Mesenchymal stem cell (in vitro differentiated cells and primary cell): ENCODE results near the gene CUL2.

ENCODE experiments used
- DNase-seq: peaks from one replicate; pipeline ENCODE4 v3.0.0-alpha.2; 2013
- H2AFZ ChIP-seq: one replicate; pipeline ENCODE4 v1.6.1; 2013; ENCODE audit warnings: low read depth, mild to moderate bottlenecking, control low read depth, inconsistent platforms, low read length, moderate library complexity
- H2AK5ac ChIP-seq: 2 replicates; pipeline ENCODE4 v1.6.1; 2013; ENCODE audit warnings: low read length, moderate library complexity, mild to moderate bottlenecking, inconsistent platforms; ENCODE audit not compliant: severe bottlenecking
- H2BK120ac ChIP-seq: one replicate; pipeline ENCODE4 v1.6.1; 2013; ENCODE audit warnings: low read depth, mild to moderate bottlenecking, inconsistent platforms, low read length, moderate library complexity
- H2BK12ac ChIP-seq, 2 experiments: one replicate each; pipeline ENCODE4 v1.6.1; 2013; ENCODE audit warnings: inconsistent platforms in 2 of 2, low read length in 2 of 2, mild to moderate bottlenecking in 2 of 2, moderate library complexity in 2 of 2, control low read depth in 1 of 2
- H2BK15ac ChIP-seq: one replicate; pipeline ENCODE4 v1.6.1; 2013; ENCODE audit warnings: mild to moderate bottlenecking, low read depth, inconsistent platforms; ENCODE audit not compliant: poor library complexity, severe bottlenecking
- H2BK5ac ChIP-seq: 2 replicates; pipeline ENCODE4 v1.6.1; 2013; ENCODE audit warnings: low read depth, mild to moderate bottlenecking, low read length, control low read depth, inconsistent platforms; ENCODE audit not compliant: poor library complexity, severe bottlenecking
- H3K14ac ChIP-seq, 2 experiments: one replicate each; pipeline ENCODE4 v1.6.1; 2013; ENCODE audit warnings: inconsistent platforms in 2 of 2, low read length in 2 of 2, control low read depth in 1 of 2, mild to moderate bottlenecking in 1 of 2, moderate library complexity in 1 of 2
- H3K18ac ChIP-seq, 2 experiments: one replicate each; pipeline ENCODE4 v1.6.1; 2013; ENCODE audit warnings: inconsistent platforms in 2 of 2, low read length in 2 of 2, control low read depth in 1 of 2, low read depth in 1 of 2, mild to moderate bottlenecking in 1 of 2
- H3K23ac ChIP-seq, 2 experiments: one replicate each; pipeline ENCODE4 v1.6.1; 2013; ENCODE audit warnings: inconsistent platforms in 2 of 2, low read length in 2 of 2, mild to moderate bottlenecking in 2 of 2, moderate library complexity in 2 of 2, control low read depth in 1 of 2
- H3K27ac ChIP-seq: 2 replicates; pipeline ENCODE4 v1.5.1; 2013; ENCODE audit warnings: mild to moderate bottlenecking, moderate library complexity, low read length, control low read depth, inconsistent platforms; ENCODE audit not compliant: poor library complexity, severe bottlenecking
- H3K27me3 ChIP-seq, 2 experiments: 2 replicates each; pipeline versions ENCODE4 v1.6.1 to v1.7.0; 2013; ENCODE audit warnings: low read length in 2 of 2, mild to moderate bottlenecking in 2 of 2, moderate library complexity in 2 of 2, control low read depth in 1 of 2, inconsistent platforms in 1 of 2; ENCODE audit not compliant: control insufficient read depth in 1 of 2, insufficient read depth in 1 of 2
- H3K36me3 ChIP-seq, 2 experiments: 2 replicates each; pipeline versions ENCODE4 v1.6.1 to v1.7.0; 2013; ENCODE audit warnings: low read length in 2 of 2, control low read depth in 1 of 2, inconsistent platforms in 1 of 2, low read depth in 1 of 2, mild to moderate bottlenecking in 1 of 2; ENCODE audit not compliant: insufficient read depth in 2 of 2, control insufficient read depth in 1 of 2
- H3K4ac ChIP-seq, 2 experiments: one replicate each; pipeline ENCODE4 v1.6.1; 2013; ENCODE audit warnings: inconsistent platforms in 2 of 2, low read length in 2 of 2, mild to moderate bottlenecking in 2 of 2, moderate library complexity in 2 of 2, control low read depth in 1 of 2, low read depth in 1 of 2
- H3K4me1 ChIP-seq: 2 replicates; pipeline ENCODE4 v1.6.1; 2013; ENCODE audit warnings: low read depth, low read length, control low read depth; ENCODE audit not compliant: control insufficient read depth, insufficient read depth
- H3K4me2 ChIP-seq: 2 replicates; pipeline ENCODE4 v1.6.1; 2013; ENCODE audit warnings: low read length, mild to moderate bottlenecking, inconsistent platforms; ENCODE audit not compliant: poor library complexity, severe bottlenecking
- H3K4me3 ChIP-seq, 2 experiments: 2 replicates each; pipeline versions ENCODE4 v1.5.1 to v1.7.0; 2013; ENCODE audit warnings: low read length in 2 of 2, mild to moderate bottlenecking in 2 of 2, control low read depth in 1 of 2, low read depth in 1 of 2; ENCODE audit not compliant: insufficient read depth in 1 of 2
- H3K79me1 ChIP-seq: replicated peaks from 2 replicates; pipeline ENCODE4 v1.6.1; 2013; ENCODE audit warnings: mild to moderate bottlenecking, control low read depth, low read length, inconsistent platforms; ENCODE audit not compliant: poor library complexity, severe bottlenecking
- H3K9ac ChIP-seq: 2 replicates; pipeline ENCODE4 v1.7.0; 2013; ENCODE audit warnings: mild to moderate bottlenecking, low read length, moderate library complexity
- H3K9me3 ChIP-seq: 2 replicates; pipeline ENCODE4 v1.7.0; 2013; ENCODE audit warnings: mild to moderate bottlenecking, low read length; ENCODE audit not compliant: control insufficient read depth
- H4K8ac ChIP-seq: one replicate; pipeline ENCODE4 v1.6.1; 2013; ENCODE audit warnings: inconsistent platforms, mild to moderate bottlenecking, low read length, moderate library complexity
- H4K91ac ChIP-seq: one replicate; pipeline ENCODE4 v1.6.1; 2013; ENCODE audit warnings: mild to moderate bottlenecking, low read length, inconsistent platforms
- WGBS: methylation state at CpG from one replicate; pipeline ENCODE4 v1.1.7; 2013; ENCODE audit warnings: mixed read lengths; 5-methylcytosine and 5-hydroxymethylcytosine counted together

The CUL2 gene

GRCh38 chr10:35092851-35093250 is 2.7 kb upstream of the CUL2 start:
- H4K8ac ChIP-seq, result no peak overlapping the region
- H2BK15ac ChIP-seq, result no peak overlapping the region
- no peak overlapping the region for H3K23ac ChIP-seq
- H3K36me3 ChIP-seq, result no peaks in the 10 kb centered on the region
- H3K27ac ChIP-seq, result no peak overlapping the region
- H3K4me3 ChIP-seq, result no peak overlapping the region
- 41% methylated on average over 1 of the region's 1 CpG for WGBS
- peaks cover 0 to 3% of the 10 kb centered on the region in 2 experiments for H3K27me3 ChIP-seq
- H3K9me3 ChIP-seq, result peaks cover 4% of the 10 kb centered on the region
- H3K4ac ChIP-seq, result no peak overlapping the region
- no peak overlapping the region for H2BK120ac ChIP-seq
- H3K4me1 ChIP-seq, result peaks cover 6% of the 10 kb centered on the region
- H3K14ac ChIP-seq, result no peak overlapping the region
- no peak for DNase-seq
- no peak overlapping the region for H2AK5ac ChIP-seq
- H3K9ac ChIP-seq, result no peak overlapping the region
- no peak overlapping the region for H2AFZ ChIP-seq
- H3K4me2 ChIP-seq, result no peak overlapping the region
- no peak overlapping the region for H4K91ac ChIP-seq
- no peak overlapping the region for H2BK12ac ChIP-seq
- H2BK5ac ChIP-seq, result no peak overlapping the region
- no peaks in the 10 kb centered on the region for H3K79me1 ChIP-seq
- H3K18ac ChIP-seq, result no peak overlapping the region

DNA sequence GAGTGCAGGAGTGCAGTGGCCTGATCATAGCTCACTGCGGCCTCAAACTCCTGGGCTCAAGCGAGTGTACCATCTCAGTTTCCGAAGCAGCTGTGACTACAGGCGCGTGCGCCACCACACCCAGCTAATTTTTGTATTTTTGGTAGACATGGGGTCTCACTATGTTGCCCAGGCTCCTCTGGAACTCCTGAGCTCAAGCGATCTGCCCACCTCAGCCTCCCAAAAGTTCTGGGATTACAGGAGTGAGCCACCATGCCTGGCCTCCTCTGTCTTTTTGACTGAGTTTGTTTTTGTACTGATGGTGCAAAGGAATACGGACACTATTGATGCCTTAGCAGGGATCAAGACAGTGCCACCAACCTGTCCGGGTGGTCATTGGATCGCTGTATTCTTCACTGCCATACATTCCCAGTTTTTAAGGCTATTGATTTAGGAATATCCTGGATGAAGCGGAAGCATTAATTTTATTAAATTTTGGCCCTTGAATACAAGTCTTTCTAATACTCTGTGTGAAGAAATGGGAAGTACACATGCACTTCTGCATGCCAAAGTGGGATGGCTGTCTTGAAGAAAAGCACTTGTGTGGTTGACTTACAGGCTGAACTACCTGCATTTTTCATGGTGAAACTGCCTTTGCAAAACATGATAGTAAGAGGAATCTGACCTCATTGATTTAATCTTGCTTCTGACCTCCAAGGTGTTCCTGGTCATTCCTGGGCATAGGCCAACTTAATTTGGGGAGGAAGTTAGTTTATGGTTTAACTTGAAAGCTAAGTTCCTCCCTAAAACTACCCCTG is 2.1 kb upstream of the CUL2 start:
- Histone ChIP-seq H3K79me1 (no peaks in the 10 kb centered on the region), H2AK5ac (no peak overlapping the region), H2BK15ac (no peak overlapping the region), H2BK12ac (no peak overlapping the region), H3K18ac (no peak overlapping the region), H3K27ac (no peak overlapping the region), H3K4ac (no peak overlapping the region), H2BK120ac (no peak overlapping the region), H3K4me1 (peaks cover 6% of the 10 kb centered on the region), H3K9ac (no peak overlapping the region), H4K91ac (no peak overlapping the region), H3K9me3 (peaks cover 4% of the 10 kb centered on the region), H4K8ac (no peak overlapping the region), H3K4me2 (no peak overlapping the region), H3K14ac (no peak overlapping the region), H3K36me3 (no peaks in the 10 kb centered on the region), H2AFZ (no peak overlapping the region), H3K23ac (no peak overlapping the region), H2BK5ac (no peak overlapping the region), H3K4me3 (no peak overlapping the region), H3K27me3 (peaks cover 0 to 1% of the 10 kb centered on the region in 2 experiments)
- 98% methylated on average over 9 of the region's 11 CpGs for WGBS
- DNase-seq, result no peak

GRCh38 chr10:35089611-35090161 is 455 bp downstream of the CUL2 start:
- no peaks in the 10 kb centered on the region for H3K27me3 ChIP-seq
- H2AFZ ChIP-seq, result no peak overlapping the region
- peaks cover 6% of the 10 kb centered on the region for H3K4me1 ChIP-seq
- peaks cover 4% of the 10 kb centered on the region for H3K9me3 ChIP-seq
- no peaks in the 10 kb centered on the region for H3K36me3 ChIP-seq
- no peak overlapping the region for H3K23ac ChIP-seq
- no peak overlapping the region for H2BK5ac ChIP-seq
- no peak overlapping the region for H2BK12ac ChIP-seq
- H3K4me3 ChIP-seq, result peak overlapping the region; percentile 85 to 92
- no peaks in the 10 kb centered on the region for H3K79me1 ChIP-seq
- peak overlapping the region; percentile 79 to 83 for H3K18ac ChIP-seq
- H3K14ac ChIP-seq, result no peak overlapping the region
- H2AK5ac ChIP-seq, result no peak overlapping the region
- H4K8ac ChIP-seq, result peak overlapping the region; percentile 98
- H3K9ac ChIP-seq, result peak overlapping the region; percentile 93
- peak overlapping the region in 1 of 2 experiments; percentile 49 for H3K4ac ChIP-seq
- DNase-seq, result peak; percentile 86
- H3K4me2 ChIP-seq, result peak overlapping the region; percentile 31
- peak overlapping the region; percentile 98 for H2BK120ac ChIP-seq
- WGBS, result 20% methylated on average over 1 of the region's 27 CpGs
- H4K91ac ChIP-seq, result no peak overlapping the region
- no peak overlapping the region for H3K27ac ChIP-seq
- peak overlapping the region; percentile 63 for H2BK15ac ChIP-seq

GRCh38 chr10:35083242-35083641 is 6.9 kb downstream of the CUL2 start:
- no peak overlapping the region for H3K4me2 ChIP-seq
- no peaks in the 10 kb centered on the region for H3K36me3 ChIP-seq
- H3K4me3 ChIP-seq, result no peak overlapping the region
- peaks cover under 1% of the 10 kb centered on the region for H3K4me1 ChIP-seq
- no peak overlapping the region for H4K91ac ChIP-seq
- no peak overlapping the region for H2BK5ac ChIP-seq
- no peak for DNase-seq
- 60% methylated on average over 1 of the region's 1 CpG for WGBS
- H2BK120ac ChIP-seq, result no peak overlapping the region
- no peak overlapping the region for H3K23ac ChIP-seq
- H3K27ac ChIP-seq, result no peak overlapping the region
- peaks cover 2% of the 10 kb centered on the region for H3K79me1 ChIP-seq
- H4K8ac ChIP-seq, result no peak overlapping the region
- no peak overlapping the region for H3K14ac ChIP-seq
- H3K18ac ChIP-seq, result no peak overlapping the region
- peaks cover 9% of the 10 kb centered on the region for H3K9me3 ChIP-seq
- H3K9ac ChIP-seq, result no peak overlapping the region
- H2AK5ac ChIP-seq, result no peak overlapping the region
- no peak overlapping the region for H2BK12ac ChIP-seq
- no peak overlapping the region for H2AFZ ChIP-seq
- no peak overlapping the region for H3K4ac ChIP-seq
- H3K27me3 ChIP-seq, result no peaks in the 10 kb centered on the region
- no peak overlapping the region for H2BK15ac ChIP-seq
